Measurements from ENCODE around the gene FAF1.

FAF1 gene

GRCh38 chr1:50665413-50665812, 294.7 kb downstream of the FAF1 start:
- no peak overlapping the region for H3K4me2 ChIP-seq (ENCODE audit: low read length)
- TF ChIP-seq EZH2phosphoT487 (IDR thresholded peaks at IDR 0.05; ENCODE audit: borderline replicate concordance, low read length) (no peak), CTCF (IDR thresholded peaks at IDR 0.05; ENCODE audit: low read depth, low read length, poor library complexity, severe bottlenecking) (no peak)
- H3K4me3 ChIP-seq (ENCODE audit: low read length) = no peak overlapping the region
- H3K4me1 ChIP-seq (ENCODE audit: control insufficient read depth, low read length) = peaks cover 19% of the 10 kb centered on the region
- H3K27me3 ChIP-seq (ENCODE audit: control insufficient read depth, low read length) = no peaks in the 10 kb centered on the region
- no peaks in the 10 kb centered on the region for H4K20me1 ChIP-seq (ENCODE audit: control insufficient read depth, insufficient read depth, low read depth, low read length)
- no peaks in the 10 kb centered on the region for H3K9me2 ChIP-seq (replicated peaks; ENCODE audit: control insufficient read depth, low read length)
- H3K36me3 ChIP-seq (ENCODE audit: control insufficient read depth, low read length) = no peaks in the 10 kb centered on the region
- no peaks in the 10 kb centered on the region; the same call in 1 of the 2 replicates for H3F3A ChIP-seq (ENCODE audit: control insufficient read depth, insufficient read depth)
- H3K27ac ChIP-seq (ENCODE audit: low read depth, low read length) = no peak overlapping the region
- no peaks in the 10 kb centered on the region for H3K79me2 ChIP-seq (ENCODE audit: control insufficient read depth, low read length)
- H3K9me3 ChIP-seq (ENCODE audit: control insufficient read depth, insufficient read depth, low read length) = no peaks in the 10 kb centered on the region

- Histone ChIP-seq H3K27me3 (ENCODE audit: control insufficient read depth, low read length) (no peaks in the 10 kb centered on the region), H3K9me2 (replicated peaks; ENCODE audit: control insufficient read depth, low read length) (no peaks in the 10 kb centered on the region), H3K36me3 (ENCODE audit: control insufficient read depth, low read length) (no peaks in the 10 kb centered on the region), H3K4me1 (ENCODE audit: control insufficient read depth, low read length) (no peaks in the 10 kb centered on the region), H3K4me3 (ENCODE audit: low read length) (no peak overlapping the region), H3K9me3 (ENCODE audit: control insufficient read depth, insufficient read depth, low read length) (no peaks in the 10 kb centered on the region), H3K4me2 (ENCODE audit: low read length) (no peak overlapping the region), H4K20me1 (ENCODE audit: control insufficient read depth, insufficient read depth, low read depth, low read length) (no peaks in the 10 kb centered on the region), H3F3A (ENCODE audit: control insufficient read depth, insufficient read depth) (no peaks in the 10 kb centered on the region; the same call in 1 of the 2 replicates), H3K79me2 (ENCODE audit: control insufficient read depth, low read length) (no peaks in the 10 kb centered on the region), H3K27ac (ENCODE audit: low read depth, low read length) (no peak overlapping the region)
- no peak for TF ChIP-seq EZH2phosphoT487 (IDR thresholded peaks at IDR 0.05; ENCODE audit: borderline replicate concordance, low read length)
- no peak for TF ChIP-seq CTCF (IDR thresholded peaks at IDR 0.05; ENCODE audit: low read depth, low read length, poor library complexity, severe bottlenecking)
Measured at GRCh38 chr1:50661626-50662025, 298.4 kb downstream of the FAF1 start.

- no peak overlapping the region for H3K27ac ChIP-seq (ENCODE audit: low read depth, low read length)
- no peaks in the 10 kb centered on the region for H3K27me3 ChIP-seq (ENCODE audit: control insufficient read depth, low read length)
- H3F3A ChIP-seq (ENCODE audit: control insufficient read depth, insufficient read depth) = no peaks in the 10 kb centered on the region; the same call in 1 of the 2 replicates
- TF ChIP-seq CTCF (IDR thresholded peaks at IDR 0.05; ENCODE audit: low read depth, low read length, poor library complexity, severe bottlenecking) = no peak
- no peak for TF ChIP-seq EZH2phosphoT487 (IDR thresholded peaks at IDR 0.05; ENCODE audit: borderline replicate concordance, low read length)
- no peaks in the 10 kb centered on the region for H3K36me3 ChIP-seq (ENCODE audit: control insufficient read depth, low read length)
- no peak overlapping the region for H3K4me3 ChIP-seq (ENCODE audit: low read length)
- H4K20me1 ChIP-seq (ENCODE audit: control insufficient read depth, insufficient read depth, low read depth, low read length) = no peaks in the 10 kb centered on the region
- no peaks in the 10 kb centered on the region for H3K4me1 ChIP-seq (ENCODE audit: control insufficient read depth, low read length)
- H3K9me2 ChIP-seq (replicated peaks; ENCODE audit: control insufficient read depth, low read length) = no peaks in the 10 kb centered on the region
- no peaks in the 10 kb centered on the region for H3K9me3 ChIP-seq (ENCODE audit: control insufficient read depth, insufficient read depth, low read length)
- no peak overlapping the region for H3K4me2 ChIP-seq (ENCODE audit: low read length)
- H3K79me2 ChIP-seq (ENCODE audit: control insufficient read depth, low read length) = no peaks in the 10 kb centered on the region
Measured at GRCh38 chr1:50659107-50659662, 300.9 kb downstream of the FAF1 start.

Data from DOHH2 (cell line).